HEK293 (cell line): ENCODE results near the gene CDC42BPA.

Source experiments
- CTCF ChIA-PET: fragments of 350-600 bp; formaldehyde crosslinking; extraction: SDS; loops from one replicate; lab custom pipeline; 2021; ENCODE audit warnings: antibody characterized with exemption; lab: Yijun Ruan, JAX
- POLR2A ChIA-PET: fragments of 300-600 bp; formaldehyde crosslinking; extraction: SDS; loops from one replicate; lab custom pipeline; 2020; ENCODE audit warnings: antibody characterized with exemption, inconsistent platforms; lab: Yijun Ruan, JAX
- H3K27ac ChIP-seq: fragments of 200-500 bp; sonication (Bioruptor generic); 2 replicates; pipeline ENCODE4 v1.5.1; 2014; ENCODE audit warnings: low read depth, low read length, control low read depth, inconsistent platforms; ENCODE audit errors: extremely low read depth
- H3K36me3 ChIP-seq, 2 experiments: fragments of 200-500 bp in 1 of 2; sonication (Bioruptor generic) in 1 of 2; 1 replicate in 1 of 2; 2 replicates in 1 of 2; pipeline ENCODE4 v1.5.1; 2014 to 2017; ENCODE audit warnings: inconsistent platforms in 2 of 2, low read length in 2 of 2; ENCODE audit not compliant: control insufficient read depth in 2 of 2, insufficient read depth in 1 of 2
- H3K4me1 ChIP-seq: fragments of 200-500 bp; sonication (Bioruptor generic); 2 replicates; pipeline ENCODE4 v1.5.1; 2014; ENCODE audit warnings: mild to moderate bottlenecking, low read length, inconsistent platforms; ENCODE audit not compliant: control insufficient read depth, insufficient read depth
- H3K4me3 ChIP-seq: 2 replicates; pipeline ENCODE4 v1.5.1; 2011; ENCODE audit warnings: low read depth, mild to moderate bottlenecking, control low read depth, low read length, moderate library complexity
- H3K9me3 ChIP-seq: fragments of 200-500 bp; sonication (Bioruptor generic); 2 replicates; pipeline ENCODE4 v1.5.1; 2014; ENCODE audit warnings: low read depth, low read length, inconsistent platforms; ENCODE audit not compliant: control insufficient read depth, insufficient read depth
- EGR2 ChIP-seq: fragments of 450-650 bp; formaldehyde crosslinking; IDR thresholded peaks from 2 replicates; pipeline ENCODE4 v1.5.1; 2016; ENCODE audit warnings: low read depth, missing biosample characterization, missing genetic modification characterization
- GLIS2 ChIP-seq: fragments of 450-650 bp; formaldehyde crosslinking; IDR thresholded peaks from 2 replicates; pipeline ENCODE4 v1.5.1; 2016; ENCODE audit warnings: missing biosample characterization, missing genetic modification characterization
- HIC1 ChIP-seq: fragments of 450-650 bp; formaldehyde crosslinking; IDR thresholded peaks from 2 replicates; pipeline ENCODE4 v1.5.1; 2016; ENCODE audit warnings: missing biosample characterization, missing genetic modification characterization
- KLF1 ChIP-seq: fragments of 450-650 bp; formaldehyde crosslinking; IDR thresholded peaks from 2 replicates; pipeline ENCODE4 v1.5.1; 2016; ENCODE audit warnings: missing biosample characterization, missing genetic modification characterization
- KLF8 ChIP-seq: fragments of 450-650 bp; formaldehyde crosslinking; IDR thresholded peaks from 2 replicates; pipeline ENCODE4 v1.5.1; 2016; ENCODE audit warnings: missing biosample characterization, missing genetic modification characterization
- REST ChIP-seq: fragments of 450-650 bp; formaldehyde crosslinking; IDR thresholded peaks from 2 replicates; pipeline ENCODE4 v1.5.1; 2016; ENCODE audit warnings: missing biosample characterization, missing genetic modification characterization
- ZFHX2 ChIP-seq: fragments of 450-650 bp; formaldehyde crosslinking; conservative IDR thresholded peaks from 2 replicates; pipeline ENCODE4 v1.5.1; 2016; ENCODE audit warnings: missing biosample characterization, missing genetic modification characterization
- ZNF214 ChIP-seq: fragments of 450-650 bp; formaldehyde crosslinking; IDR thresholded peaks from 2 replicates; pipeline ENCODE4 v1.5.1; 2017; ENCODE audit warnings: missing biosample characterization, mild to moderate bottlenecking, missing genetic modification characterization, borderline replicate concordance
- ZNF449 ChIP-seq: fragments of 450-650 bp; formaldehyde crosslinking; IDR thresholded peaks from 2 replicates; pipeline ENCODE4 v1.5.1; 2017; ENCODE audit warnings: missing biosample characterization, mild to moderate bottlenecking, missing genetic modification characterization, moderate library complexity
- ZNF701 ChIP-seq: fragments of 450-650 bp; formaldehyde crosslinking; IDR thresholded peaks from 2 replicates; pipeline ENCODE4 v1.5.1; 2016; ENCODE audit warnings: missing biosample characterization, missing genetic modification characterization

Gene CDC42BPA

DNA sequence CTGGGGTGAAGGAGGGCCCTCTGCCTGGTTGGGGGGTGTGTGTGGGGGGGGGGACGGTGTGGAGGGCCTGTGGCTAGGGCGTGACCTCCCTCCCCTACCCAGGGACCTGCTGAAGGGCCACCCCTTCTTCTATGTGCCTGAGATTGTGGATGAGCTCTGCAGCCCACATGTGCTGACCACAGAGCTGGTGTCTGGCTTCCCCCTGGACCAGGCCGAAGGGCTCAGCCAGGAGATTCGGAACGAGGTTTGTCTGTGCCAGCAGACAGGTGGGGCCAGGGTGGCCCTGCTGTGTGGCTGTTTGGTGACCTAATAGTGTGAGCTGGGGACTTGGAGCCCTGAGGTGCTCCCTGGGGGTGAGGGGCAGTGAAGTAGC is 334.3 kb downstream of the CDC42BPA start (continued):
- TF ChIP-seq ZNF449, result no peak

- POLR2A ChIA-PET, result no interaction called here
- TF ChIP-seq GLIS2, result peak; percentile 21; the same call in 1 of the 2 replicates
- TF ChIP-seq KLF8, result 0 out of 2 replicates have a peak, but pooled peaks have one; percentile 43
- peak; percentile 86 for TF ChIP-seq KLF1 (tag by site-specific recombination)
- no peak for TF ChIP-seq HIC1 (tag by site-specific recombination)
- no peaks in the 10 kb centered on the region for H3K9me3 ChIP-seq
- no peaks in the 10 kb centered on the region for H3K4me1 ChIP-seq
- H3K27ac ChIP-seq, result no peak overlapping the region
- H3K4me3 ChIP-seq, result no peak overlapping the region
- CTCF ChIA-PET, result interaction anchor here (0.6 kb wide), 1 partner anchor 16 kb away, joined by 3 read pairs; no protein-coding TSS in a partner anchor
- peaks cover 4 to 55% of the 10 kb centered on the region in 2 experiments; a peak in 2 of 3 replicates for H3K36me3 ChIP-seq
Measured at GRCh38 chr1:226983247-226983991, 334.9 kb downstream of the CDC42BPA start.

DNA sequence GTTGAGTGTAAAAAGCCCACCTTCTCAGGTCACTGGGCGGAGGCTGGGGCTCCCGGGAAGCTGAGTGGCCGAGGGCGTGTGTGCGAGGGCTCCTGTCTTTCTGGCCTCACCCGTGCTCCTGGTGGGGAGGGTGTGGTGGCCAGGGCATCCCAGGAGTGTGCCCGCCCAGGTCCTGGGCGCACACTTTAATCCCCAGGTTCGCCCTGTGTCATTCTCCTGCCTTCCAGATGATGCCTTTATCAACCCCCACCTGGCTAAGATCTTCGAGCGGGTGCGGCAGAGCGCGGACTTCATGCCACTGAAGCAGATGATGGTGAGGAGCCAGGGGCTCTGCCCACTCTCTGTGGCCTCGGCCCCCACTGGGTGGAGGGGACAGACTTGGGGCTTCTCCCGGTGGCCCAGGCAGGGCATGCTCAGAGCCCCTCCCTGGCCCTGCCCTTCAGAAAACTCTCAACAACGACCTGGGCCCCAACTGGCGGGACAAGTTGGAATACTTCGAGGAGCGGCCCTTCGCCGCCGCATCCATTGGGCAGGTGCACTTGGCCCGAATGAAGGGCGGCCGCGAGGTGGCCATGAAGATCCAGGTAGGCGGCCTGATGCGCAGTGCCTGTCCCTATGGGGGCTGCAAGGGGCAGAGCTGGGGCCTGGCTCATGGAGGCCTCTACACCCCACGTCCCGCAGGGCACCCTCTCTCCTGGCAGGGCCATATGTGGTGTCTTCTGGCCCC is 335.7 kb downstream of the CDC42BPA start:
- no peak overlapping the region for H3K4me3 ChIP-seq
- no peaks in the 10 kb centered on the region for H3K4me1 ChIP-seq
- ChIA-PET POLR2A (interaction anchor here (0.6 kb wide), 1 partner anchor 456 kb away, joined by 3 read pairs; no protein-coding TSS in a partner anchor), CTCF (no interaction called here)
- TF ChIP-seq ZNF701 (no peak), KLF1 (tag by site-specific recombination) (peak; percentile 83)
- no peak overlapping the region for H3K27ac ChIP-seq
- no peaks in the 10 kb centered on the region for H3K9me3 ChIP-seq
- peaks cover 12 to 58% of the 10 kb centered on the region in 2 experiments; a peak in 2 of 3 replicates for H3K36me3 ChIP-seq

GRCh38 chr1:226981838-226982237 is 336.5 kb downstream of the CDC42BPA start:
- CTCF ChIA-PET, result no interaction called here
- H3K36me3 ChIP-seq, result peaks cover 12 to 52% of the 10 kb centered on the region in 2 experiments; a peak in 2 of 3 replicates
- H3K9me3 ChIP-seq, result no peaks in the 10 kb centered on the region
- POLR2A ChIA-PET, result no interaction called here
- TF ChIP-seq EGR2 (tag by site-specific recombination) (peak; percentile 35), ZNF214 (tag by site-specific recombination) (no peak), REST (no peak), ZFHX2 (peak; percentile 58)
- H3K4me3 ChIP-seq, result no peak overlapping the region
- H3K4me1 ChIP-seq, result no peaks in the 10 kb centered on the region
- H3K27ac ChIP-seq, result no peak overlapping the region
